Measurements from ENCODE around the gene DNAAF5.

The DNAAF5 gene

GRCh38 chr7:820341-820740, 93.8 kb downstream of the DNAAF5 start:
- DNase-seq = no peak

- no peak for DNase-seq
Observed at GRCh38 chr7:821688-822087, 95.2 kb downstream of the DNAAF5 start.

GRCh38 chr7:822692-823276, 96.3 kb downstream of the DNAAF5 start:
- DNase-seq = no peak

- no peak for DNase-seq
Observed at GRCh38 chr7:823649-824048, 97.2 kb downstream of the DNAAF5 start.

GRCh38 chr7:824081-824480, 97.6 kb downstream of the DNAAF5 start:
- DNase-seq = no peak

- no peak for DNase-seq
Observed at GRCh38 chr7:824664-825063, 98.2 kb downstream of the DNAAF5 start.

GRCh38 chr7:825386-825785, 98.9 kb downstream of the DNAAF5 start:
- DNase-seq = no peak

- no peak for DNase-seq
Observed at GRCh38 chr7:826230-826917, 99.9 kb downstream of the DNAAF5 start.

- no peak for DNase-seq
Observed at GRCh38 chr7:828793-829561, 102.5 kb downstream of the DNAAF5 start.

- no peak for DNase-seq
Observed at GRCh38 chr7:830069-830468, 103.6 kb downstream of the DNAAF5 start.

GRCh38 chr7:831596-832166, 105.2 kb downstream of the DNAAF5 start:
- DNase-seq = no peak

- DNase-seq = peak; percentile 67
Observed at GRCh38 chr7:832167-832967, 105.9 kb downstream of the DNAAF5 start, which contains the start of gene SUN1. SUN1 (plus strand) TSS chr7:832476; CDS start chr7:832525, 49 bp downstream.

- DNase-seq = no peak
Observed at GRCh38 chr7:832968-833424, 106.5 kb downstream of the DNAAF5 start.

GRCh38 chr7:833601-834258, 107.2 kb downstream of the DNAAF5 start:
- no peak for DNase-seq

GRCh38 chr7:834277-834676, 107.8 kb downstream of the DNAAF5 start:
- DNase-seq = no peak

GRCh38 chr7:835021-835420, 108.5 kb downstream of the DNAAF5 start:
- no peak for DNase-seq

- no peak for DNase-seq
Observed at GRCh38 chr7:835485-836401, 109.2 kb downstream of the DNAAF5 start.
